H1 (cell line): ENCODE data around the gene RAB40C. TPM values are rescaled to one million over a fixed set of nuclear protein-coding genes. Genes with fewer than 3 reads are reported as not detected.

Experiments
- RAD21 ChIP-seq, 2 experiments: IDR thresholded peaks in 1 of 2; conservative IDR thresholded peaks in 1 of 2; 2 replicates each; pipeline ENCODE4 v1.6.1; 2011; ENCODE audit warnings: low read depth in 2 of 2, low read length in 2 of 2, improper control_type of control experiment in 1 of 2, inconsistent platforms in 1 of 2, mild to moderate bottlenecking in 1 of 2, moderate library complexity in 1 of 2
- RBBP5 ChIP-seq: IDR thresholded peaks from 2 replicates; pipeline ENCODE4 v1.7.1; 2012; ENCODE audit warnings: low read depth, mild to moderate bottlenecking, inconsistent platforms, low read length, moderate library complexity, borderline replicate concordance
- polyA plus RNA-seq, 7 experiments: library from polyadenylated mRNA; depleted of rRNA in 3 of 7; stranded (reverse) in 5 of 7; unstranded in 2 of 7; fragments of >200 nt in 5 of 7; fragments of 200-250 nt in 2 of 7; gene quantifications; 1 replicate in 5 of 7; 2 replicates in 1 of 7; 4 replicates in 1 of 7; pipeline versions ENCODE4 v1.2.1 to v1.2.3, GENCODE V29; 2011 to 2013; ENCODE audit warnings: missing spikeins in 2 of 7, mixed read lengths in 2 of 7
- total RNA-seq: library from RNA; stranded (reverse); fragmentation: NEBNext Ultra II Directional; extraction: Animal tissue kit (Norgen Biotek cat#: 25700); gene quantifications from 2 replicates; pipeline ENCODE4 v1.2.1, GENCODE V29; 2021
- TF ChIP-seq, protein P1 (sequence below): IDR thresholded peaks from 2 replicates; pipeline ENCODE4 v1.6.1; 2012; ENCODE audit warnings: low read length, inconsistent platforms

Gene RAB40C
- total and polyA plus RNA-seq, 2 of the 8 experiments (the other 6 are each of a cell fraction or from before 2014, with no cell fraction given), result 13.9 to 15.6 TPM

DNA sequence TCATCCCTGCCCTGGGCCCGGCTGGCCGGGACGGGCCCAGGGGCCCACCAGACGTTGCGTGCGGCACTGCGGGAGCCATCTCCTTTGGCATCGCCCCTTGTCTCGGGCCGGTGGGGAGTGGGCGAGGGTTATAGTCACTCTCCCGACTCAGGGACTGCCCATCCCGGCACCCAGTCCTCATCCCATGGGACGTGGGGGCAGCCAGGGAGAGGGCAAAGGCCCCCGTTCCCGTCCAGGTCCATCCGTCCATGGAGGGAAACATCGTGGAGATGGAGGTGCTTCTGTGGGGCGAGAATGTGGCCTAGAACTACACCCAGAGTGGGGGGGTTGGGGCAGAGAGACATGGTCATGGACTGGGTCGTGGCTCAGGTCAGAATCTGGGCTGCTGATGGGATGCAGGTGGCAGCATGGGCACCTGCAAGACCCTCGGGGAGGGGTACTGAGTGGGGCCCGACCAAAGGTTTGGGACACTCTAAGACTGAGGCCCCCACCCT lies 56.9 kb downstream of the RAB40C start (continued):
- TF ChIP-seq, protein P1, sequence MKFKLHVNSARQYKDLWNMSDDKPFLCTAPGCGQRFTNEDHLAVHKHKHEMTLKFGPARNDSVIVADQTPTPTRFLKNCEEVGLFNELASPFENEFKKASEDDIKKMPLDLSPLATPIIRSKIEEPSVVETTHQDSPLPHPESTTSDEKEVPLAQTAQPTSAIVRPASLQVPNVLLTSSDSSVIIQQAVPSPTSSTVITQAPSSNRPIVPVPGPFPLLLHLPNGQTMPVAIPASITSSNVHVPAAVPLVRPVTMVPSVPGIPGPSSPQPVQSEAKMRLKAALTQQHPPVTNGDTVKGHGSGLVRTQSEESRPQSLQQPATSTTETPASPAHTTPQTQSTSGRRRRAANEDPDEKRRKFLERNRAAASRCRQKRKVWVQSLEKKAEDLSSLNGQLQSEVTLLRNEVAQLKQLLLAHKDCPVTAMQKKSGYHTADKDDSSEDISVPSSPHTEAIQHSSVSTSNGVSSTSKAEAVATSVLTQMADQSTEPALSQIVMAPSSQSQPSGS, result no peak
- TF ChIP-seq RAD21 (IDR thresholded peaks at IDR 0.05 in 1 of 2, conservative IDR thresholded peaks at IDR 0.05 in 1 of 2; ENCODE audit: low read depth in 2 of 2, low read length in 2 of 2) (no peak), RBBP5 (no peak)
